Stomach (tissue), 9 donors: ENCODE measurements around the gene PRKCE. TPM values are rescaled to one million over a fixed set of nuclear protein-coding genes. Genes with fewer than 3 reads are reported as not detected.

Experiments used
- DNase-seq, 2 donors: peaks; one replicate each; pipeline versions ENCODE4 v3.0.0 to v3.0.0-alpha.2; 2013 to 2019
- H3K27ac ChIP-seq, 5 donors: fragments of 200-600 bp in 4 of 5; sonication (generic) in 4 of 5; one replicate each; pipeline ENCODE4 v1.5.1; 2013 to 2019; ENCODE audit warnings: mild to moderate bottlenecking in 1 of 5, moderate library complexity in 1 of 5
- H3K27me3 ChIP-seq, 3 donors: fragments of 200-600 bp; sonication (generic); one replicate each; pipeline ENCODE4 v1.5.1; 2017 to 2019; ENCODE audit warnings: mixed run types in 1 of 3
- H3K36me3 ChIP-seq, 4 donors: fragments of 200-600 bp; sonication (generic); 1 replicate in 3 of 4; 2 replicates in 1 of 4; pipeline ENCODE4 v1.5.1; 2016 to 2019
- H3K4me1 ChIP-seq, 4 donors: fragments of 200-600 bp; sonication (generic); one replicate each; pipeline ENCODE4 v1.5.1; 2016 to 2019
- H3K4me3 ChIP-seq, 4 donors: fragments of 200-600 bp; sonication (generic) in 3 of 4; one replicate each; pipeline ENCODE4 v1.5.1; 2016 to 2019; ENCODE audit warnings: mild to moderate bottlenecking in 1 of 4
- H3K9me3 ChIP-seq, 4 donors: fragments of 200-600 bp; sonication (generic); one replicate each; pipeline ENCODE4 v1.5.1; 2016 to 2019
- CTCF ChIP-seq, 7 experiments: fragments of 450-650 bp in 4 of 7; fragments of 200-600 bp in 3 of 7; sonication (generic) in 3 of 7; IDR thresholded peaks; one replicate each; pipeline ENCODE4 v1.5.1; 2016 to 2019; ENCODE audit warnings: antibody characterized with exemption in 7 of 7, control low read depth in 2 of 7, mild to moderate bottlenecking in 1 of 7
- EP300 ChIP-seq: sonication (generic); formaldehyde crosslinking; IDR thresholded peaks from one replicate; pipeline ENCODE4 v1.6.1; 2017; ENCODE audit warnings: antibody characterized with exemption
- POLR2A ChIP-seq, 4 donors: fragments of 450-650 bp; IDR thresholded peaks; one replicate each; pipeline ENCODE4 v1.6.1; 2016; ENCODE audit warnings: antibody characterized with exemption in 4 of 4, control low read depth in 2 of 4, mild to moderate bottlenecking in 1 of 4, moderate library complexity in 1 of 4
- POLR2AphosphoS5 ChIP-seq, 3 donors: sonication (generic); formaldehyde crosslinking; IDR thresholded peaks; one replicate each; pipeline ENCODE4 v1.6.1; 2016; ENCODE audit warnings: antibody characterized with exemption in 3 of 3
- WGBS, 5 donors: extraction: QIAGEN DNeasy Blood & Tissue Kit in 3 of 5; methylation state at CpG; one replicate each; pipeline versions ENCODE4 v1.1.5 to v1.1.7; 2013 to 2018; 5-methylcytosine and 5-hydroxymethylcytosine counted together
- intact Hi-C: fragments of 100-400 bp; cut with DNase I; formaldehyde crosslinking; loops from one replicate; pipeline ENCODE4 v1.15.1; 2023; ENCODE audit warnings: low total_unique reads
- polyA plus RNA-seq, 3 donors: library from polyadenylated mRNA; stranded (reverse); fragments of 200-250 nt; gene quantifications; one replicate each; pipeline ENCODE4 v1.2.3, GENCODE V29; 2013
- total RNA-seq, 5 donors: library from RNA; depleted of rRNA; stranded (reverse); fragments of >200 nt; gene quantifications; one replicate each; pipeline versions ENCODE4 v1.1.0 to v1.2.3, GENCODE V29; 2014 to 2016
- donor health status: healthy with polysubstance abuse.
- donor health status: Bipolar disorder and iron deficiency.
- donor health status: healthy.

PRKCE gene
- total and polyA plus RNA-seq, 8 donors = 2.0 to 92.0 (median 10.0) TPM

GRCh38 chr2:46003903-46004473, 352.5 kb downstream of the PRKCE start:
- DNase-seq = no peak
- TF ChIP-seq POLR2AphosphoS5 (IDR thresholded peaks at IDR 0.05) (no peak), POLR2A (IDR thresholded peaks at IDR 0.05) (no peak), EP300 (no peak), CTCF (IDR thresholded peaks at IDR 0.05) (no peak)
- Histone ChIP-seq H3K27ac (no peak overlapping the region), H3K4me1 (peaks cover 0 to 27% (median 21%) of the 10 kb centered on the region in 4 donors), H3K4me3 (no peak overlapping the region), H3K9me3 (no peaks in the 10 kb centered on the region), H3K27me3 (no peaks in the 10 kb centered on the region), H3K36me3 (peaks cover 4 to 52% (median 46%) of the 10 kb centered on the region in 4 donors)
- 89 to 92% (median 89%) methylated on average over 9 of the region's 9 CpGs for WGBS, 5 donors
- intact Hi-C loops = loop anchor here (10.0 kb wide), 1 partner anchor 361 kb away; no protein-coding TSS in a partner anchor

GRCh38 chr2:46006473-46007025, 355.1 kb downstream of the PRKCE start:
- H3K4me3 ChIP-seq = no peak overlapping the region
- no peak overlapping the region for H3K27ac ChIP-seq
- no peak for DNase-seq
- 81 to 94% (median 93%) methylated on average over 7 of the region's 7 CpGs for WGBS, 5 donors
- H3K4me1 ChIP-seq = peaks cover 0 to 26% (median 18%) of the 10 kb centered on the region in 4 donors
- no peak for TF ChIP-seq EP300
- TF ChIP-seq POLR2A (IDR thresholded peaks at IDR 0.05) = no peak
- TF ChIP-seq CTCF (IDR thresholded peaks at IDR 0.05) = no peak
- no peak for TF ChIP-seq POLR2AphosphoS5 (IDR thresholded peaks at IDR 0.05)
- peaks cover 4 to 57% (median 50%) of the 10 kb centered on the region in 4 donors for H3K36me3 ChIP-seq
- no peaks in the 10 kb centered on the region for H3K27me3 ChIP-seq
- no peaks in the 10 kb centered on the region for H3K9me3 ChIP-seq
- intact Hi-C loops = loop anchor here (10.0 kb wide), 1 partner anchor 358 kb away; no protein-coding TSS in a partner anchor

- no peak overlapping the region for H3K27ac ChIP-seq
- DNase-seq = no peak
- intact Hi-C loops = loop anchor here (10.0 kb wide), 1 partner anchor 357 kb away; no protein-coding TSS in a partner anchor
- H3K36me3 ChIP-seq = peaks cover 5 to 66% (median 54%) of the 10 kb centered on the region in 4 donors
- WGBS, 5 donors = 81 to 88% (median 83%) methylated on average over 11 of the region's 11 CpGs
- TF ChIP-seq POLR2A (IDR thresholded peaks at IDR 0.05) (no peak), CTCF (IDR thresholded peaks at IDR 0.05) (no peak), POLR2AphosphoS5 (IDR thresholded peaks at IDR 0.05) (no peak), EP300 (no peak)
- peaks cover 0 to 18% (median 10%) of the 10 kb centered on the region in 4 donors for H3K4me1 ChIP-seq
- no peaks in the 10 kb centered on the region for H3K27me3 ChIP-seq
- no peak overlapping the region for H3K4me3 ChIP-seq
- H3K9me3 ChIP-seq = no peaks in the 10 kb centered on the region
These were observed 355.9 kb downstream of the PRKCE start for GRCh38 chr2:46007412-46007811.

- no peaks in the 10 kb centered on the region for H3K9me3 ChIP-seq
- H3K27me3 ChIP-seq = no peaks in the 10 kb centered on the region
- H3K4me1 ChIP-seq = peaks cover 0 to 14% (median 6%) of the 10 kb centered on the region in 4 donors
- intact Hi-C loops = loop anchor here (10.0 kb wide), 1 partner anchor 357 kb away; no protein-coding TSS in a partner anchor
- peaks cover 10 to 70% (median 58%) of the 10 kb centered on the region in 4 donors for H3K36me3 ChIP-seq
- 53 to 65% (median 55%) methylated on average over 5 of the region's 5 CpGs for WGBS, 5 donors
- no peak overlapping the region for H3K27ac ChIP-seq
- no peak for TF ChIP-seq CTCF (IDR thresholded peaks at IDR 0.05)
- no peak for TF ChIP-seq POLR2A (IDR thresholded peaks at IDR 0.05)
- no peak for TF ChIP-seq EP300
- no peak for TF ChIP-seq POLR2AphosphoS5 (IDR thresholded peaks at IDR 0.05)
- no peak for DNase-seq
- no peak overlapping the region for H3K4me3 ChIP-seq
These were observed 356.8 kb downstream of the PRKCE start for GRCh38 chr2:46008091-46008870.
